GM12801 (cell line): ENCODE results near the gene TNS2.

Experiments
- TF ChIP-seq, protein P1 (sequence below): IDR thresholded peaks from one replicate; pipeline ENCODE4 v1.5.1; 2011; ENCODE audit warnings: control low read depth; ENCODE audit not compliant: insufficient read length; ENCODE audit errors: extremely low read depth

TNS2 gene

DNA sequence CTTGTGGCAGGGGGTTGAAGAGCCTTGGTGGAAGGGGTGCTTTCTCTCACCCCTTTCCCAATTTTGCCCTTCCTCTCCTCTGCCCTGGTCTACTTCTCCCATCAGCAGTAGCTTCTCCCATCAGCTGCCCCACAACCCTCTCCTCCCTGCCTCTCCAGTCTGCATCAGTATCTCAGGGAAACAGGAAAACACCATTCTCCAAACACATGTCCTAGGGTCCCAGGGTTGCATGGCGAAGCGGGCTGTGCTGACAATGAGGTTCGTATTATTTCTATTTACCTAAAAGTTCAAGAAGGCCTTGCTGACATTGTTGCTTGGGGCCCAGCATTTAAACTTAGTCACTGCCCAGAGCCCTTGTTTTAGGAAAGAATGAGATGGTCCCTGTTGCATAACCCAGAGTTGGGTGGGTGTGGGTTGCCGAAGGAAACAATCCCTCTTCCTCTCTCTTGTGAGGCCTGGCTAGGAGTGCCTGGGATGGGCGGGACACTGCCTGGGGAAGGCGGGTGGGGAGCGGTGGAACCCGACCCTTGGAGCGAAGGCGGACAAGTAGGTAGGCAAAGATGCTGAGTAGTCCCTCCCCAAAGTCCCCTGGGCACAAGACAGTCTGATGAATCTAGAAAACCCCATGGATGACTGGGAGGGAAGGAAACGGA is 46.4 kb downstream of the TNS2 start:
- TF ChIP-seq, protein P1, sequence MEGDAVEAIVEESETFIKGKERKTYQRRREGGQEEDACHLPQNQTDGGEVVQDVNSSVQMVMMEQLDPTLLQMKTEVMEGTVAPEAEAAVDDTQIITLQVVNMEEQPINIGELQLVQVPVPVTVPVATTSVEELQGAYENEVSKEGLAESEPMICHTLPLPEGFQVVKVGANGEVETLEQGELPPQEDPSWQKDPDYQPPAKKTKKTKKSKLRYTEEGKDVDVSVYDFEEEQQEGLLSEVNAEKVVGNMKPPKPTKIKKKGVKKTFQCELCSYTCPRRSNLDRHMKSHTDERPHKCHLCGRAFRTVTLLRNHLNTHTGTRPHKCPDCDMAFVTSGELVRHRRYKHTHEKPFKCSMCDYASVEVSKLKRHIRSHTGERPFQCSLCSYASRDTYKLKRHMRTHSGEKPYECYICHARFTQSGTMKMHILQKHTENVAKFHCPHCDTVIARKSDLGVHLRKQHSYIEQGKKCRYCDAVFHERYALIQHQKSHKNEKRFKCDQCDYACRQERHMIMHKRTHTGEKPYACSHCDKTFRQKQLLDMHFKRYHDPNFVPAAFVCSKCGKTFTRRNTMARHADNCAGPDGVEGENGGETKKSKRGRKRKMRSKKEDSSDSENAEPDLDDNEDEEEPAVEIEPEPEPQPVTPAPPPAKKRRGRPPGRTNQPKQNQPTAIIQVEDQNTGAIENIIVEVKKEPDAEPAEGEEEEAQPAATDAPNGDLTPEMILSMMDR: no peak

DNA sequence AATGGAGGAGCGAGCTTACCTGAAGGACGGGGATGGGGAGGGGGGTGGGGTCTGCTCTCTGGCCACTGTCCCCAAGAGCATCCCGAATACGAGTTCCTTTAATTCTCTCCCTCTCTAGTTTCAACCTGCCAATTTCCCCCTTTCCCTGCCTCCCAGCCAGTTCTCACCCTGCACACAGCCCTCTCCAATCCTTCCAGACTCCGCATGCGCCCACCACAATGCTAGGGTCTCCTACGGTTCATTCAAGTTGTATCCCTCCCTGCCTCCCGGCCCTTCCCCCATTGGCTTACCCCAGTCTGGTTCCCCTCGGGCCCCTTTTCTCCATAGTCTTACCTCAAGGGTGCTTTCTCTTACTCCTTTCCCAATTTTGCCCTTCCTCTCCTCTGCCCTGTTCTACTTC is 46.9 kb downstream of the TNS2 start:
- TF ChIP-seq, protein P1: no peak

DNA sequence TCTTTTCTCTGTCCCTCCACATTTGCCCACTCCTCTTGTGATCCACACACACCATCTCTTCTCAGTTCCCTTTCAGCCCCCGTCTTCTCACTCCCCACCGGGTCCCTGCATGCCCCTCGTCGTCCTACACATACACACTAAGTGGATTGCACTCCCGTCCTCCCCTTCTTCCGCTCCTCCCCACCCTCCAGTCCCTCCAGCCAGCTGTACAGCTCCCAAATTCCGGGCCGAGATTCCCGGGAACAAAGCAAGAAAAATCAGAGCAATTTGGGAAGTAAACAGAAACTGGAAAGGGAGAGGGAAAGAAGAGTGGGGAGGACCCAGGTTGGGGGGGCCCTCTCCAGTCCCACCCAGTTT is 47.3 kb downstream of the TNS2 start:
- TF ChIP-seq, protein P1: no peak

DNA sequence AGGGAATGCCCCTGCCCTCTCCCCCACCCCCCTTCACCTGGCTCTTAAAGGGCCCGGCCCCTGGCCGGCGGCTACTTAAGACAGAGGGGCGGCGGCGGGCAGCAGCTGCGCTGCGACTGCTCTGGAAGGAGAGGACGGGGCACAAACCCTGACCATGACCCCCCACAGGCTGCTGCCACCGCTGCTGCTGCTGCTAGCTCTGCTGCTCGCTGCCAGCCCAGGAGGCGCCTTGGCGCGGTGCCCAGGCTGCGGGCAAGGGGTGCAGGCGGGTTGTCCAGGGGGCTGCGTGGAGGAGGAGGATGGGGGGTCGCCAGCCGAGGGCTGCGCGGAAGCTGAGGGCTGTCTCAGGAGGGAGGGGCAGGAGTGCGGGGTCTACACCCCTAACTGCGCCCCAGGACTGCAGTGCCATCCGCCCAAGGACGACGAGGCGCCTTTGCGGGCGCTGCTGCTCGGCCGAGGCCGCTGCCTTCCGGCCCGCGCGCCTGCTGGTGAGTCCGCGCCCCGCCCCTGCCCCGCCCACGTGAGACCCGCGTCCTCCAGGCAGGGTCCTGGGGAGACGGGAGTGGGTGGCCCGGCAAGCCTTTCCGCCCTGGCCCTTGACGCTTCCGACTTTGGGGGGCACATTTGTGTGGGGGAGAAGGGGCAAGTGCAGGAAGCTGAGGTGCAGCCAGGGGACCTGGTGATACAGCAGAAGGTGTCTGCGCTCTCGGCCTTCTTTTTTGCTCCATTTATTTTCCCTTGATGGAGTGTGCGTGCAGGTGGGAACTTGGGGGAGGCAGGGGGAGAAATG is 47.9 kb downstream of the TNS2 start, which contains the start of gene IGFBP6:
Gene IGFBP6, plus strand, starts transcription at position 104 of the 790 bp plus-strand sequence. Its CDS starts 51 bp downstream, at position 155.
- TF ChIP-seq, protein P1: no peak

DNA sequence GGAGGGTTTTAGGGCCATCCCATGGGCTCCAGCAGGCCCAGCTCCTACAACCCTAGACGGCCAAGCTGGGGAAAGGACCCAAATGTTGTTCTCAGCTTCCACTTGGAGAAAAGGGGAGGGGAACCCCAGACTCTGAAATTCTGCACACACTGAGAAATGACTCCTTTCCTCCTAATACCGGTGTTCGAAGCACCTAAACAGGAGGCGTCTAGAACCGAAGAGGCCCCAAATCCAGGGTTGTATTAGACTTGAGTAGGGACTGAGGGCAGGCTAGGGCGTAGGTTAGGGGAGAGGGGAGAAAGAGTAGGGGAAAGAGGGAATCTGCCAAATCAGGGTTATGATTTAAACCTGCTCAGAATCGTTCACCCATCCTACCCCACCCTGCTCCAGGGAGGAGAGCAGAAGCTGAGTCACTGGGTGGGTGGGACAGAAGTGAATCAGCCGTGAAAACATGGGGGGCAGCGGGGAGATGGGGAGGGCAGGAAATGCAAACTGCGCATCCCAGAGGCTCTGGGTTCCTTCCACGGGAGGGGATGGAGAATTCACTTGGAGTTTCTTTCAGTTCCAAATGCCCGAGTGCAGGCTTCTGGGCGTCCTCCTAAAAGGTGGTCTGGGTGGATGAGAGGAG is 48.6 kb downstream of the TNS2 start:
- TF ChIP-seq, protein P1: no peak

DNA sequence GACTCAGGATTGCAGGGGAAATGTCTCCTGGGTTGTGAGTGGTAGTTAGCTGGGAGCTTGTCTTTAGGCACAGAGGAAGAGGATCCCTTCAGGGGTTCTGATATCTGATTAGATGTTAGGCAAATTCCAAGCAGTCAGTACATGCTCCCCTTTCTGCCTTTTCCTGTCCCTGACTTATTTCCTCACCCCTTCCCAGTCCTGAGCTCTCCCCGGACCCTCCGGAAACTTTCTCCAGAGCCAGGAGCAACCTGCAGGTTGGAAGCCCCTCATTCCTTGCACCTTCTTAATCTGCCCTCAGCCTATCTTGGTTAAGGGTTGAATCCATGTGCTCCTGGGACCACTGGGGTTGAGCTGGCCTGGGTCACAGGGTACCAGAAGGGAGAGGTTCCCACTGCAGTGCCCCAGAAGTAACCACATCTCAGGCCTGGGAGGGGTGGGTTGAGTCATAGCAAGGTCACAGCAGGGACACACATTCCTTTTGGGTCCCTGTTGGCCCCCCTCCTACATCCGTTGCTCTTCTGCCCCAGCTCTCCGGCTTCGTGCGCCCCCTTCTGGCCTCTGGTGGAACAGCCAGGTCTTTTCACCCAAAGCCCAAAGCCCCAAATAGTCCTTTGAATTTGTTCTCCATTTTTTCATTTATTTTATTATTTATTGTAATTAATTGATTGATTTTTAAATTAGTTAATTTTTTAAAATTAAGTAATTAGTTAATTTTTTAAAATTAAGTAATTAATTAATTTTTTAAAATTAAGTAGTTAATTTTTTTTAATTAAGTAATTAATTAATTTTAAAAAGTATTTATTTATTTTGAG is 49.4 kb downstream of the TNS2 start:
- TF ChIP-seq, protein P1: peak; percentile 48

DNA sequence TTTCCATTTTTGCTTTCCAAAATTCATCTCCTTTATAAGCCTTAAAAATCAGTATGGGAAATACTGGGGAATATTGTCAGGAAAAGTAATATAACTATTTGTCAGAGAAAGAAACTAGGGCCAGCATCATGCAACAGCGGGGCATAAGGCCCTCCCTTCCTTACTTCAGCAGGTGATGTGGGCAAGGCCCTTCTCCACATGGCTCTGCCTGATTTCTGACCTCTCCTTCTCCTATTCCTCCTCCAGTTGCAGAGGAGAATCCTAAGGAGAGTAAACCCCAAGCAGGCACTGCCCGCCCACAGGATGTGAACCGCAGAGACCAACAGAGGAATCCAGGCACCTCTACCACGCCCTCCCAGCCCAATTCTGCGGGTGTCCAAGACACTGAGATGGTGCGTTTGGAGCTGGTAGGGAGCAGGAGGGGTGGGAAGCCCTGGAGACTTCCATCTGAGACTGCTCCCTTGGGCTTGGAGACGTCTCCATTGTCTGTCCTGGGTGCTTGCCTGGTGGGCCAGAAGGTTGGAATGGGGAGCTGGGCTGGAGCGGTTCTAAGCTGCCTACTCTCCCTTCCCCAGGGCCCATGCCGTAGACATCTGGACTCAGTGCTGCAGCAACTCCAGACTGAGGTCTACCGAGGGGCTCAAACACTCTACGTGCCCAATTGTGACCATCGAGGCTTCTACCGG is 50.7 kb downstream of the TNS2 start:
- TF ChIP-seq, protein P1: no peak
